Omental fat pad (tissue), 4 donors: Measurements from ENCODE around the gene RAB7A. TPM values are rescaled to one million over a fixed set of nuclear protein-coding genes. Genes with fewer than 3 reads are reported as not detected.
"Not testable (repeated sequence)": the region's sequence is repeated elsewhere in the genome, so short reads cannot be mapped to it uniquely, and the experiment has no call there.

Experiments used
- ATAC-seq: fragments of 150-250 bp; one replicate; pipeline ENCODE4 v1.9.1; 2016; ENCODE audit warnings: mild to moderate bottlenecking, moderate library complexity; ENCODE audit not compliant: low FRiP score
- DNase-seq: peaks from one replicate; pipeline ENCODE4 v3.0.0-alpha.2; 2019; ENCODE audit warnings: low spot score
- total RNA-seq, 4 donors: library from RNA; depleted of rRNA; stranded (reverse); fragments of >200 nt; gene quantifications; one replicate each; pipeline ENCODE4 v1.1.0, GENCODE V29; 2016
- TF ChIP-seq, protein P1 (sequence below), 3 donors: fragments of 450-650 bp; IDR thresholded peaks; one replicate each; pipeline ENCODE4 v1.5.1; 2016 to 2017; ENCODE audit warnings: antibody characterized with exemption in 3 of 3, mild to moderate bottlenecking in 3 of 3, moderate library complexity in 2 of 3

RAB7A gene
- total RNA-seq, 4 donors from 2014 or later = 125 to 170 (median 135) TPM

DNA sequence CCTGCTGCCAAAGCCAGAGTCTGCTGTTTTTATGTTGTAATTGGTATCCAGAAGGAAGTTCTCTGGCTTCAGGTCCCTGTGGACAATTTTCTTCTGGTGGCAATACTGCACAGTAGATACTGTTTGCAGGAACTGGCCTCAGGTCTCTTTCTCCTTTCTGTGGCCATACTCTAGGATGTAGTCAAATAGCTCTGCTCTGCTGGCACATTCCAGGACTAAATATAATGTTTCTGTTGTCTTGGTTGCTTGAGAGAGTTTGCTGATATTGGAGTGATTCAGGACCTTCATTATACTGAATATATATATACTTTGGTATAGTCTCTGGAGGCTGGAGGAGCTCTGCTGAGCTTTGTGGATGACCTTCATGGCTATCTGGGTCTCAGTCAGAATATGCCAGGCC is 23.1 kb downstream of the RAB7A start:
- ATAC-seq = no peak
- DNase-seq = no peak
- TF ChIP-seq, protein P1, sequence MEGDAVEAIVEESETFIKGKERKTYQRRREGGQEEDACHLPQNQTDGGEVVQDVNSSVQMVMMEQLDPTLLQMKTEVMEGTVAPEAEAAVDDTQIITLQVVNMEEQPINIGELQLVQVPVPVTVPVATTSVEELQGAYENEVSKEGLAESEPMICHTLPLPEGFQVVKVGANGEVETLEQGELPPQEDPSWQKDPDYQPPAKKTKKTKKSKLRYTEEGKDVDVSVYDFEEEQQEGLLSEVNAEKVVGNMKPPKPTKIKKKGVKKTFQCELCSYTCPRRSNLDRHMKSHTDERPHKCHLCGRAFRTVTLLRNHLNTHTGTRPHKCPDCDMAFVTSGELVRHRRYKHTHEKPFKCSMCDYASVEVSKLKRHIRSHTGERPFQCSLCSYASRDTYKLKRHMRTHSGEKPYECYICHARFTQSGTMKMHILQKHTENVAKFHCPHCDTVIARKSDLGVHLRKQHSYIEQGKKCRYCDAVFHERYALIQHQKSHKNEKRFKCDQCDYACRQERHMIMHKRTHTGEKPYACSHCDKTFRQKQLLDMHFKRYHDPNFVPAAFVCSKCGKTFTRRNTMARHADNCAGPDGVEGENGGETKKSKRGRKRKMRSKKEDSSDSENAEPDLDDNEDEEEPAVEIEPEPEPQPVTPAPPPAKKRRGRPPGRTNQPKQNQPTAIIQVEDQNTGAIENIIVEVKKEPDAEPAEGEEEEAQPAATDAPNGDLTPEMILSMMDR (IDR thresholded peaks at IDR 0.05) = no peak

DNA sequence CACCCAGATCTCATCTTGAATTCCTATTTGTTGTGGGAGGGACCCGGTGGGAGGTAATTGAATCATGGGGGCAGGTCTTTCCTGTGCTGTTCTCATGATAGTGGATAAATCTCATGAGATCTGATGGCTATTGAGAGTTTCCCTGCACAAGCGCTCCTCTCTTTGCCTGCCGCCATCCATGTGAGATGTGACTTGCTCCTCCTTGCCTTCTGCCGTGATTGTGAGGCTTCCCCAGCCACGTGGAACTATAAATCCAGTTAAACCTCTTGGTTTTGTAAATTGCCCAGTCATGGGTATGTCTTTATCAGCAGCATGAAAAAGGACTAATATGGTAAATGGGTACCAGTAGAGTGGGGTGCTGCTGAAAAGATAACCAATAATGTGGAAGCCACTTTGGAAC is 23.6 kb downstream of the RAB7A start:
- not testable (repeated sequence) for DNase-seq, ATAC-seq

DNA sequence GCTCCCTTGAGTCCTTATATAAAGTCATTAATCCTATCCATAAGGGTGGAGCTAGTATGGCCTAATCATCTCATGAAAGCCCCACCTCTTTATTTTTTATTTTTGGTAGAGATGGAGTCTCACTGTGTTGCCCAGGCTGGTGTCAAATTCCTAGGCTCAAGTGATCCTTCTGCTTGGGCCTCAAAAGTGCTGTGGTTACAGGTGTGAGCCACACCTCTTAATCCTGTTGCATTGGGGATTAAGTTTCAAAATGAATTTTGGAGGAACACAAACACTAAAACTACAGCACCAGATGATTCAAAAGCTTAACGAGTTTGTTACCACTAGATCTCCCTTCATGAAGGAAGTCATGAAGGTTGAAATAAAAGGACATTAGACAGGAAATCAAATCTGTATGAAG is 27.7 kb downstream of the RAB7A start:
- TF ChIP-seq, protein P1 (IDR thresholded peaks at IDR 0.05) = no peak
- ATAC-seq = no peak

DNA sequence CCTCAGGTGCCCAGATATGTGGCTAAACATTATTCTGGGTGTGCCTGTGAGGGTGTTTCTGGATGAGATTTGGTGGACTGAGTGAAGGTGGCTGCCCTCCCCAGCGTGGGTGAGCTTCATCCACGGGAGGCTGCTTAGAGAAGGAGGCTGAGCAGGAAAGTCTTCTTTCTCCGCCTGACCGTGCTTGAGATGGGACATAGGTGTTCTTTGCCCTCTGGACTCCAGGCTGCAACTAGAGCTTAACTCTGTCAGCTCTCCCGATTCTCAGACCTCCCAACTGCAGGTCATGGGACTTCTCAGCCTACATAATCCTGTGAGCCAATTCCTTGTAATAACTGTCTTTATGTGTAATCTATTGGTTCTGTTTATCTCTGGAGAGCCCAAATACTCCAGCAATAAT is 34.1 kb downstream of the RAB7A start:
- no peak for ATAC-seq
- DNase-seq = no peak
- TF ChIP-seq, protein P1 (IDR thresholded peaks at IDR 0.05) = no peak

More for the DNA sequence above, 27.7 kb downstream of the RAB7A start:
- DNase-seq = no peak

DNA sequence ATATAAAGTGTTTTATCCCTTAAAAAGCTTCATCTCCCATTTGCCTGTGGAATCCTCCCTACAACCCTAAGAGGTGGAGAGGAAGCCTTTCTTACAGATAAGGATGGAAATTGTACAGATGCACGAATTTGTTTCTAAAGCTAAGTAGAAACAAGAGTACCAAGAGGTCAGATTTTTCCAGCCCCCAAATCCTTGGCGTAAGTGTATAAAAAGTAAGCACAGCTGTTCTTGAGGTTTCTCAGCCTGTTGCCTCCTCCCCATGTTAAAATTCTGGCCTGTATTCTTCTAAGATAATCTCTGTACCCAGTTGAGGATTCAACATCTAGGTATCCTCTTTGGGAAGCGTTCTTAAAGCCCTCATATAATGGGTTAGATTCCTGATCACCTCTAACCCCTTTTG is 34.9 kb downstream of the RAB7A start:
- TF ChIP-seq, protein P1 (IDR thresholded peaks at IDR 0.05) = no peak
- no peak for ATAC-seq
- DNase-seq = no peak

DNA sequence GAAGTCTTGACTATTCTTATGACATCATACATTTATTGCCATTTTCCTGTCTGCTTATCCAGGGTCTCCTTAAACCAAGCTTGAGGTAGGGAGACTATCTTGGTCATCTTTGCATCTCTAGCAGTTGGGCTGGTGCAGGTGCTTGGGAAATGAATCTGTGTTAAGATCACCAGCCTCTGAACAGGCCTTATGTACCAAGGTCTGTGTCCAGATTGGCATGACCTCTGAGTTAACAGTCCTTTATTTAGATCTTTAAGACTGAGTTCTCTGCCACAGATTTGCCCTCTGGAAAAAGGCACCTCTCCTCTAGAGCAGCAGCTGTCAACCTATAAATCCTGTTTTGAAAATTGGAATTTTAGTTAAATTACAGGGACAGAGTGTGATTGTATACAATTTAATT is 35.4 kb downstream of the RAB7A start:
- ATAC-seq (no peak), DNase-seq (no peak)
- TF ChIP-seq, protein P1 (IDR thresholded peaks at IDR 0.05) = no peak

DNA sequence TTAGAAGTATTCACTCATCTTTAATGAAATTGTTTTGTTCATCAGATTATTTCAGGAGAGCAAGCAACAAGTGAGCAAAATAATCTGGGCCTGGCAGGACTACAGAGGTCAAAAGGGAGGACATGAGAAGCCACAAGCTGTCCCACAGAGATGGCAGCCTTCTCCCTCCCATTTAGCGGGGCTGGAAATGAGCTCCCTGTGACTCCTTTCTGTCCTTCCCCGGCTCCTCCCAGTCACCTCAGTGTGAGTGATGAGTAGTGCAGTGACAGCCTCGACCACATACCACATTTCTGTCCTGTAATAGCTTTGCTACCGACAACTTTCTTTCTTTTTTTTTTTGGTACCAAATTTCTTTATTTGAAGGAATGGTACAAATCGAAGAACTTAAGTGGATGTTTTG is 38.0 kb downstream of the RAB7A start:
- no peak for DNase-seq
- TF ChIP-seq, protein P1 (IDR thresholded peaks at IDR 0.05) = no peak
- no peak for ATAC-seq

DNA sequence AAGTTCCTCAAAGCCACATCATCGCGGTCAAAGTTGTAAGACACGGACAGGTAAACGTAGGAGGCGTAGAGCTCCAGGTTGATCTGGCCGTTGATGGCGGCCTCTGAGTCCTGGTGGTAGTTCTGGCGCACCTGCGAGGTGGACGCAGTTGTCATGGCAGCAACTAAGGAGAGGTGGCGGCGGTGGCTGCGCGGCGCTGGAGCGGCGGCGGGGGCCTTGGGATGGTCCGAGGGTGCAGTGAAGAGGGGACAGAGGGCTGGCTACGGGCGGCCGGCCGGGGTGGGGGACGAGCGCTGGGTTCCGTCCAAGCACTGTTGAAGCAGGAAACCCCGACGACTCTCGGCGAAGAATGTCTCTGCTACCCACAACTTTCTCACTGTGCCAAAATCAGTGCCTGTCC is 38.9 kb downstream of the RAB7A start:
- no peak for ATAC-seq
- no peak for DNase-seq
- TF ChIP-seq, protein P1 (IDR thresholded peaks at IDR 0.05) = no peak
